Coronary artery (tissue), 2 donors: ENCODE results near the gene TMEM154.

Experiments
- DNase-seq: peaks from one replicate; pipeline ENCODE4 v3.0.0-alpha.2; 2017; ENCODE audit warnings: low spot score
- H3K27ac ChIP-seq, 2 donors: fragments of 200-600 bp; sonication (generic); one replicate each; pipeline ENCODE4 v1.5.1; 2016 to 2019
- H3K4me3 ChIP-seq: fragments of 200-600 bp; sonication (generic); 2 replicates; pipeline ENCODE4 v1.5.1; 2016; ENCODE audit warnings: mild to moderate bottlenecking, moderate library complexity
- TF ChIP-seq, protein P1 (sequence below): fragments of 200-600 bp; sonication (generic); IDR thresholded peaks from one replicate; pipeline ENCODE4 v1.5.1; 2019; ENCODE audit warnings: antibody characterized with exemption

The TMEM154 gene

GRCh38 chr4:152577708-152578396 lies 101.9 kb downstream of the TMEM154 start:
- H3K27ac ChIP-seq, result no peak overlapping the region
- TF ChIP-seq, protein P1, sequence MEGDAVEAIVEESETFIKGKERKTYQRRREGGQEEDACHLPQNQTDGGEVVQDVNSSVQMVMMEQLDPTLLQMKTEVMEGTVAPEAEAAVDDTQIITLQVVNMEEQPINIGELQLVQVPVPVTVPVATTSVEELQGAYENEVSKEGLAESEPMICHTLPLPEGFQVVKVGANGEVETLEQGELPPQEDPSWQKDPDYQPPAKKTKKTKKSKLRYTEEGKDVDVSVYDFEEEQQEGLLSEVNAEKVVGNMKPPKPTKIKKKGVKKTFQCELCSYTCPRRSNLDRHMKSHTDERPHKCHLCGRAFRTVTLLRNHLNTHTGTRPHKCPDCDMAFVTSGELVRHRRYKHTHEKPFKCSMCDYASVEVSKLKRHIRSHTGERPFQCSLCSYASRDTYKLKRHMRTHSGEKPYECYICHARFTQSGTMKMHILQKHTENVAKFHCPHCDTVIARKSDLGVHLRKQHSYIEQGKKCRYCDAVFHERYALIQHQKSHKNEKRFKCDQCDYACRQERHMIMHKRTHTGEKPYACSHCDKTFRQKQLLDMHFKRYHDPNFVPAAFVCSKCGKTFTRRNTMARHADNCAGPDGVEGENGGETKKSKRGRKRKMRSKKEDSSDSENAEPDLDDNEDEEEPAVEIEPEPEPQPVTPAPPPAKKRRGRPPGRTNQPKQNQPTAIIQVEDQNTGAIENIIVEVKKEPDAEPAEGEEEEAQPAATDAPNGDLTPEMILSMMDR, result no peak
- DNase-seq, result no peak
- no peak overlapping the region for H3K4me3 ChIP-seq

DNA sequence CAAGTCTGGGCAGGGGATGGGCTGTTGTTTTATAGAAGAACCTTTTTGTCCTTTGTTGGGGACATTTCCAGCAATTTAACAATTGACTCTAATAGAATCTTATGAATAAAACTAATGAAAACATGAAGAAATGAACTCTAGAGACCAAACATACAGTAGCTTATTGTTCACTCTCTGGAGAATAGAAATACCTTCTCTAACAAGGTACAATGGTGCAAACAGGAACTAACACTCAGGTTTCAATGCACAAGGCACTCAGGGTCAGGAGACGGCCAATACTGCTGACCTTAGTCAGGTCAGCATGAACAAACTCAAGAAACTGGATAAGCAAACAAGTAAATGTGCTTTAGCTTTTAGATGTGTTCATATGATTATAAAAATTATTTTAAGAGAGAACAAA lies 104.3 kb downstream of the TMEM154 start:
- TF ChIP-seq, protein P1, result no peak
- Histone ChIP-seq H3K4me3 (no peak overlapping the region), H3K27ac (no peak overlapping the region)
- no peak for DNase-seq

DNA sequence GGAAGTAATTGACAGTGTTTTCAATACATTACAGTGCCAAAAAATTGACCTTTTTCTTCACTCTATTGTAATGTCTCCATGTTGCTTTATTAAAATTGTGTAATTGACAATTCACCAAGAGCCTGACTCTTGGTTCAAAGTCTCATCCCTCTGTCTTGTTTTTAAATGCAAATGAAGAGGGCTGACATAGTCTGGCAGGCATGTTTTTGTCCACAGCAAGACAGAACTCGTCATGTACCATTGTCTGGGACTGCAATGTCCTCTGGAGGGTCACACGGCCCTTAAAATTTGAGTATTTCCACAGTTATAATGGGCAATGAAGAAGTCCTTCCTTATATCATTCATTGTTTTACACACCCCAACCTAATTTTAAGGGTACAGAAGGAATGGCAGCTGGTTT lies 105.9 kb downstream of the TMEM154 start:
- H3K27ac ChIP-seq, result no peak overlapping the region
- DNase-seq, result no peak
- TF ChIP-seq, protein P1, result no peak
- no peak overlapping the region for H3K4me3 ChIP-seq

GRCh38 chr4:152572417-152573086 lies 107.2 kb downstream of the TMEM154 start:
- no peak for DNase-seq
- TF ChIP-seq, protein P1, result no peak
- no peak overlapping the region for H3K27ac ChIP-seq
- no peak overlapping the region for H3K4me3 ChIP-seq

- TF ChIP-seq, protein P1, result no peak
- DNase-seq, result no peak
- no peak overlapping the region for H3K27ac ChIP-seq
- no peak overlapping the region for H3K4me3 ChIP-seq
These were observed 108.0 kb downstream of the TMEM154 start for GRCh38 chr4:152571770-152572169.

- no peak overlapping the region for H3K4me3 ChIP-seq
- no peak for DNase-seq
- H3K27ac ChIP-seq, result no peak overlapping the region
- TF ChIP-seq, protein P1, result no peak
These were observed 108.5 kb downstream of the TMEM154 start for GRCh38 chr4:152571296-152571695.
